ENCODE data around the gene C11orf54. TPM values are rescaled to one million over a fixed set of nuclear protein-coding genes. Genes with fewer than 3 reads are reported as not detected.

The C11orf54 gene
- total and polyA plus RNA-seq, 2 experiments from 2014 or later, result 23.5 to 28.8 TPM

DNA sequence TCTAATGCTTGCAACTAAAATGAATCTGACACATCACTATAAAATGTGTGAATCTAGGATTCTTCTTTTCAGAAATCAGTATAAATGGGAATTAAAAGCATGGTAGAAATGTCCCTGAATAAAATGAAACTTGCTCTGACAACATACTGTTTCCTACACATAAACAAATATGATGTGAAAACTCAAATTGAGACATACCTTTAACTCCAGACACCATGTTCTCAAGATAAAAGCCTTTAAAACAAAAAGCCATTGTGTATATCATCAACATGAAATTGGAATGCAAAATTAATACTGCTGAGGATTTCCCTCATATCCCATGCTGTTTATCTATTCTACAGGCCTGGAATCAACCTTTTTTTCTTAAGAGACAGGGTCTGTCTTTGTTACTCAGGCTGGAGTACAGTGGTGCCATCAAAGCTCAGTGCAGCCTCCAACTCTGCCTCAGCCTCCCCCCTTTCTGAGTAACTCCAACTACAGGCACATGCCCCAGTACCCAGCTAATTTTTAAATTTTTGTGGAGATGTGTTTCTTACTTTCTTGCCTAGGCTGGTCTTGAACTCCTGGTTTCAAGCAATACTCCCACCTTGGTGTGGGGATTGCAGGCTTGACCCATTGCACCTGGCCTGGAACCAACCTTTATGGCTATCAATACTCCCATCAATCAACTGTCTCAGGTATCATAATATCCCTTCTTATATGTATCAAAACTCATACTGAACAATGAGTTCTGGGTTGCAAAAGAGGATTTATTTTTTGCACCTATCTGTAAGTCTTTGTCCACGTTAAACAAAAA is 6.8 kb upstream of the C11orf54 start:
- Histone ChIP-seq H3K27ac (no peak overlapping the region), H3K4me1 (ENCODE audit: low read depth) (peaks cover 12% of the 10 kb centered on the region), H3K9me3 (ENCODE audit: low read depth) (no peaks in the 10 kb centered on the region), H3K27me3 (no peaks in the 10 kb centered on the region), H3K36me3 (peaks cover 88% of the 10 kb centered on the region), H3K4me3 (no peak overlapping the region)
- no peak for TF ChIP-seq CTCF (IDR thresholded peaks at IDR 0.05; ENCODE audit: low read depth, low read length)
- no peak for DNase-seq (ENCODE audit: low read depth in 1 of 2, low spot score in 1 of 2)

GRCh38 chr11:93735627-93736026 is 5.8 kb upstream of the C11orf54 start:
- no peak overlapping the region for H3K4me3 ChIP-seq
- H3K27me3 ChIP-seq, result no peaks in the 10 kb centered on the region
- peaks cover 78% of the 10 kb centered on the region for H3K36me3 ChIP-seq
- peaks cover 16% of the 10 kb centered on the region for H3K4me1 ChIP-seq (ENCODE audit: low read depth)
- TF ChIP-seq CTCF (IDR thresholded peaks at IDR 0.05; ENCODE audit: low read depth, low read length), result no peak
- no peak for DNase-seq (ENCODE audit: low read depth in 1 of 2, low spot score in 1 of 2)
- H3K27ac ChIP-seq, result no peak overlapping the region
- H3K9me3 ChIP-seq (ENCODE audit: low read depth), result no peaks in the 10 kb centered on the region

DNA sequence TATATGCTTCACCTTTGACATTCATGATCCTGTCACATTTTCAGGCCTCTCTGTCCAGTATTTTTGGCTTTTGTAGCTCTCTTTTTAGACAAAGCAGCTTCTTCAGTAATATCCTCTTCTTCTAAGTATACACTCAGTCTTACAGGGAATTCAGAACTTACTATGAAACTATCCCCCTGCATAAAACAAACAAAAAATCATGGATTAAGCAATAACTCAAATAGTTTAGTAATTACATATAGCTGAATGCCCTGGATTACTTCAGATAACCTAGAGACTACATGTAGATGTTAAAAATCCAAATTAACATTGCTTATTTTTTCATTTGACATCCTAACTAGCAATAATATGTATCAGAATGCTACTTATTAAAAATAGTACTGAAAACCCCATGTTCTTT is 5.3 kb upstream of the C11orf54 start:
- Histone ChIP-seq H3K9me3 (ENCODE audit: low read depth) (no peaks in the 10 kb centered on the region), H3K36me3 (peaks cover 73% of the 10 kb centered on the region), H3K27ac (no peak overlapping the region), H3K27me3 (no peaks in the 10 kb centered on the region), H3K4me1 (ENCODE audit: low read depth) (peaks cover 16% of the 10 kb centered on the region), H3K4me3 (no peak overlapping the region)
- DNase-seq (ENCODE audit: low read depth in 1 of 2, low spot score in 1 of 2), result peak in 1 of 2 donors; percentile 38
- no peak for TF ChIP-seq CTCF (IDR thresholded peaks at IDR 0.05; ENCODE audit: low read depth, low read length)

GRCh38 chr11:93737904-93738612 is 3.4 kb upstream of the C11orf54 start:
- Histone ChIP-seq H3K4me3 (no peak overlapping the region), H3K27ac (no peak overlapping the region), H3K4me1 (ENCODE audit: low read depth) (peaks cover 16% of the 10 kb centered on the region), H3K27me3 (no peaks in the 10 kb centered on the region), H3K9me3 (ENCODE audit: low read depth) (no peaks in the 10 kb centered on the region), H3K36me3 (peaks cover 54% of the 10 kb centered on the region)
- TF ChIP-seq CTCF (IDR thresholded peaks at IDR 0.05; ENCODE audit: low read depth, low read length), result no peak
- no peak for DNase-seq (ENCODE audit: low read depth in 1 of 2, low spot score in 1 of 2)

DNA sequence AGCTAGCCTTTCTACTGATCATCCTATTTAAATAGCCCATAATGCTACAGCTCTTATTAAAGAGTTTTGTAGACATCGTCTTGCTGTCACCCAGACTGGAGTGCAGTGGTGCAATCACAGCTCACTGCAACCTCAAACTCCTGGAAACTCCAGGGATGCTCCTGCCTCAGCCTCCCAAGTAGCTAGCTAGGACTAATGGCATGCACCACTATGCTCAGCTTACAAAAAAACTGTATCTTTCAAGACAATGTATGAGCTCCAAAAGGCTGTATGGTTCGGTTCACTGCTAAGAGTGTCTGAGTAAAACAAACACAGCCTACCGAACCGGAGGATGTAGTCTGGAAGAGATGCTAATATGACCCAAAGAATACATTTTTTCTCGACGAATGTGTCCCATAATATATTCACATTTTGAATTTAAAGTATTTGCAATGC is 2.8 kb upstream of the C11orf54 start:
- no peak overlapping the region for H3K27ac ChIP-seq

More for the DNA sequence above, 2.8 kb upstream of the C11orf54 start:
- H3K9me3 ChIP-seq (ENCODE audit: low read depth), result no peaks in the 10 kb centered on the region
- H3K4me1 ChIP-seq (ENCODE audit: low read depth), result peaks cover 16% of the 10 kb centered on the region
- peak in 1 of 2 donors; percentile 37 for DNase-seq (ENCODE audit: low read depth in 1 of 2, low spot score in 1 of 2)
- no peak for TF ChIP-seq CTCF (IDR thresholded peaks at IDR 0.05; ENCODE audit: low read depth, low read length)
- no peak overlapping the region for H3K4me3 ChIP-seq
- no peaks in the 10 kb centered on the region for H3K27me3 ChIP-seq
- peaks cover 48% of the 10 kb centered on the region for H3K36me3 ChIP-seq
